Type B pancreatic cell (in vitro differentiated cells): Measurements from ENCODE around the gene TMEM143. TPM values are rescaled to one million over a fixed set of nuclear protein-coding genes. Genes with fewer than 3 reads are reported as not detected.

Source experiments
- DNase-seq: peaks from one replicate; pipeline ENCODE4 v3.0.0; 2021; ENCODE audit warnings: mixed read lengths; ENCODE audit not compliant: unreplicated experiment; ENCODE audit errors: extremely low spot score
- H3K27ac Mint-ChIP-seq: 2 replicates; pipeline ENCODE4 v1.8.0; 2021; ENCODE audit warnings: mild to moderate bottlenecking, mixed read lengths
- H3K27me3 Mint-ChIP-seq: 2 replicates; pipeline ENCODE4 v1.8.0; 2021; ENCODE audit warnings: mixed read lengths
- H3K36me3 Mint-ChIP-seq: 2 replicates; pipeline ENCODE4 v1.8.0; 2021; ENCODE audit warnings: mixed read lengths
- H3K4me1 Mint-ChIP-seq: one replicate; pipeline ENCODE4 v1.8.0; 2021; ENCODE audit warnings: mixed read lengths; ENCODE audit not compliant: unreplicated experiment
- H3K4me3 Mint-ChIP-seq: 2 replicates; pipeline ENCODE4 v1.8.0; 2021; ENCODE audit warnings: mild to moderate bottlenecking, mixed read lengths
- H3K9me3 Mint-ChIP-seq: 2 replicates; pipeline ENCODE4 v1.8.0; 2021; ENCODE audit warnings: mixed read lengths
- total RNA-seq: library from RNA; stranded (reverse); gene quantifications from 2 replicates; pipeline ENCODE4 v1.2.1, GENCODE V29; 2021; ENCODE audit warnings: low replicate concordance
- TF ChIP-seq, protein P1 (sequence below): fragments of 200-600 bp; sonication (generic); conservative IDR thresholded peaks from 2 replicates; pipeline ENCODE4 v1.5.0; 2021; ENCODE audit warnings: antibody characterized with exemption, mild to moderate bottlenecking

The TMEM143 gene
- total RNA-seq, 1 donor from 2014 or later = 12.8 TPM

GRCh38 chr19:48385461-48386087, 21.8 kb upstream of the TMEM143 start:
- TF ChIP-seq, protein P1, sequence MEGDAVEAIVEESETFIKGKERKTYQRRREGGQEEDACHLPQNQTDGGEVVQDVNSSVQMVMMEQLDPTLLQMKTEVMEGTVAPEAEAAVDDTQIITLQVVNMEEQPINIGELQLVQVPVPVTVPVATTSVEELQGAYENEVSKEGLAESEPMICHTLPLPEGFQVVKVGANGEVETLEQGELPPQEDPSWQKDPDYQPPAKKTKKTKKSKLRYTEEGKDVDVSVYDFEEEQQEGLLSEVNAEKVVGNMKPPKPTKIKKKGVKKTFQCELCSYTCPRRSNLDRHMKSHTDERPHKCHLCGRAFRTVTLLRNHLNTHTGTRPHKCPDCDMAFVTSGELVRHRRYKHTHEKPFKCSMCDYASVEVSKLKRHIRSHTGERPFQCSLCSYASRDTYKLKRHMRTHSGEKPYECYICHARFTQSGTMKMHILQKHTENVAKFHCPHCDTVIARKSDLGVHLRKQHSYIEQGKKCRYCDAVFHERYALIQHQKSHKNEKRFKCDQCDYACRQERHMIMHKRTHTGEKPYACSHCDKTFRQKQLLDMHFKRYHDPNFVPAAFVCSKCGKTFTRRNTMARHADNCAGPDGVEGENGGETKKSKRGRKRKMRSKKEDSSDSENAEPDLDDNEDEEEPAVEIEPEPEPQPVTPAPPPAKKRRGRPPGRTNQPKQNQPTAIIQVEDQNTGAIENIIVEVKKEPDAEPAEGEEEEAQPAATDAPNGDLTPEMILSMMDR = no peak
- no peak for DNase-seq
- no peak overlapping the region for H3K27ac Mint-ChIP-seq
- no peaks in the 10 kb centered on the region for H3K9me3 Mint-ChIP-seq
- no peaks in the 10 kb centered on the region for H3K4me1 Mint-ChIP-seq
- H3K36me3 Mint-ChIP-seq = peaks cover 28% of the 10 kb centered on the region
- no peaks in the 10 kb centered on the region for H3K27me3 Mint-ChIP-seq
- no peak overlapping the region for H3K4me3 Mint-ChIP-seq

DNA sequence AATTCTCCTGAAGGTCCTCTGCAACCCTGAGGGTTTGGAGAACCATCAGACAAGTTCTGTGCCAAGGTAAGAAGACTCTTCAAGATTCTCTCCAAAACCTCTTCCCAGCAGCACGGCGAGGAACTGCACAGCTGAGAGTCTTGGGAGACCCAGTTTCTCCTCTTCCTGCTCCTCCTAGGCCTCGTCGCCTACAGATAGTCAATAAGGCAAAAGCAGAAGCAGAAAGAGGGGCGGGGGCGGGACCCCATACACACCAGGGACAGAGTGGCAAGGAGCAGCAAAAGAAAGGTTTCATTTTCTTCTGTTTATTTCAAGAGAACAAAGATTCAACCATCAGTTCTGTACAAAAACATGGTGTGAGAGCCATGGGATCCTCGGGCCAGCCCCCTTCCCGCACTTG, 18.5 kb upstream of the TMEM143 start:
- peaks cover 17% of the 10 kb centered on the region for H3K36me3 Mint-ChIP-seq
- H3K27ac Mint-ChIP-seq = no peak overlapping the region
- TF ChIP-seq, protein P1 = no peak
- no peak for DNase-seq
- no peaks in the 10 kb centered on the region for H3K9me3 Mint-ChIP-seq
- no peaks in the 10 kb centered on the region for H3K27me3 Mint-ChIP-seq
- H3K4me3 Mint-ChIP-seq = no peak overlapping the region
- H3K4me1 Mint-ChIP-seq = no peaks in the 10 kb centered on the region

- Mint-ChIP-seq H3K27ac (no peak overlapping the region), H3K9me3 (no peaks in the 10 kb centered on the region), H3K27me3 (no peaks in the 10 kb centered on the region), H3K4me1 (no peaks in the 10 kb centered on the region), H3K4me3 (no peak overlapping the region), H3K36me3 (peaks cover 17% of the 10 kb centered on the region)
- TF ChIP-seq, protein P1 = no peak
- no peak for DNase-seq
These were observed 17.6 kb upstream of the TMEM143 start for GRCh38 chr19:48381178-48381950.

GRCh38 chr19:48379058-48379457, 15.3 kb upstream of the TMEM143 start:
- no peak overlapping the region for H3K27ac Mint-ChIP-seq
- no peak overlapping the region for H3K4me3 Mint-ChIP-seq
- H3K9me3 Mint-ChIP-seq = no peaks in the 10 kb centered on the region
- no peaks in the 10 kb centered on the region for H3K4me1 Mint-ChIP-seq
- H3K27me3 Mint-ChIP-seq = no peaks in the 10 kb centered on the region
- no peak for DNase-seq
- TF ChIP-seq, protein P1 = no peak
- peaks cover 9% of the 10 kb centered on the region for H3K36me3 Mint-ChIP-seq

DNA sequence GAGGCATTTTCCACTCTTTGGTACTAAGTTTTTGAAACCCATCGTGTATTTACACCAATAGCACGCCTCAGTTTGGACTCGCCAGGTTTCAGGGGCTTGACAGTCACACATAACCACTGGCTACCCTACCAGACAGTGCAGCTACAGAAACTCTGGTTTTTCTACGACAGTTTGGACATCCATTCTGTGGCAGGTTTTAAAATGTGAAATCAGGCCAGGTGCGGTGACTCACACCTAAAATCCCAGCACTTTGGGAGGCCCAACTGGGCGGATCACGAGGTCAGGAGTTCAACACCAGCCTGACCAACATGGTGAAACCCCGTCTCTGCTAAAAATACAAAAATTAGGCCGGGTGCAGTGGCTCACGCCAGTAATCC, 14.4 kb upstream of the TMEM143 start:
- TF ChIP-seq, protein P1 = no peak
- no peaks in the 10 kb centered on the region for H3K4me1 Mint-ChIP-seq
- no peaks in the 10 kb centered on the region for H3K27me3 Mint-ChIP-seq
- no peak overlapping the region for H3K27ac Mint-ChIP-seq
- peaks cover 5% of the 10 kb centered on the region for H3K36me3 Mint-ChIP-seq
- H3K9me3 Mint-ChIP-seq = no peaks in the 10 kb centered on the region
- DNase-seq = no peak
- no peak overlapping the region for H3K4me3 Mint-ChIP-seq
